Urothelium cell line (cell line): Measurements from ENCODE around the gene PCBP4.
"Not testable (repeated sequence)": the region's sequence is repeated elsewhere in the genome, so short reads cannot be mapped to it uniquely, and the experiment has no call there.

Experiments
- DNase-seq: peaks from one replicate; pipeline ENCODE4 v3.0.0; 2011; ENCODE audit warnings: low spot score, mixed read lengths
- FAIRE-seq: peaks from 2 replicates; lab custom pipeline; 2011; peaks lifted over from hg19 to GRCh38; lab: Jason Lieb, UNC

PCBP4 gene

GRCh38 chr3:51995346-51996163, 28.3 kb upstream of the PCBP4 start, which contains the start of gene RPL29:
TSS of gene RPL29 (minus strand) at chr3:51995895. CDS start at chr3:51995461, 434 bp downstream.
- DNase-seq (peak; percentile 92), FAIRE-seq (no peak)

- FAIRE-seq (no peak), DNase-seq (no peak)
Measured at GRCh38 chr3:51994530-51994929, 27.3 kb upstream of the PCBP4 start.

- DNase-seq, FAIRE-seq: not testable (repeated sequence)
Measured at GRCh38 chr3:51993657-51994056, 26.4 kb upstream of the PCBP4 start.

- no peak for FAIRE-seq
Measured at GRCh38 chr3:51992017-51992682, 24.9 kb upstream of the PCBP4 start.

GRCh38 chr3:51990501-51990971, 23.3 kb upstream of the PCBP4 start:
- not testable (repeated sequence) for DNase-seq, FAIRE-seq

More at GRCh38 chr3:51992017-51992682, 24.9 kb upstream of the PCBP4 start:
- DNase-seq: no peak

GRCh38 chr3:51988286-51989146, 21.3 kb upstream of the PCBP4 start:
- FAIRE-seq (no peak), DNase-seq (no peak)

GRCh38 chr3:51987568-51987967, 20.3 kb upstream of the PCBP4 start:
- DNase-seq (no peak), FAIRE-seq (no peak)

- FAIRE-seq: no peak
- no peak for DNase-seq
Measured at GRCh38 chr3:51986010-51986947, 19.0 kb upstream of the PCBP4 start.

- no peak for FAIRE-seq
Measured at GRCh38 chr3:51985063-51985462, 17.8 kb upstream of the PCBP4 start.

GRCh38 chr3:51984269-51984647, 17.0 kb upstream of the PCBP4 start:
- FAIRE-seq: no peak

More at GRCh38 chr3:51985063-51985462, 17.8 kb upstream of the PCBP4 start:
- DNase-seq: no peak

GRCh38 chr3:51983578-51984268, 16.5 kb upstream of the PCBP4 start:
- DNase-seq: no peak
- no peak for FAIRE-seq

More at GRCh38 chr3:51984269-51984647, 17.0 kb upstream of the PCBP4 start:
- no peak for DNase-seq

- DNase-seq (peak; percentile 92), FAIRE-seq (peak; percentile 58)
Measured at GRCh38 chr3:51982838-51983577, 15.8 kb upstream of the PCBP4 start, which contains the start of gene ACY1. TSS of gene ACY1 (plus strand) at chr3:51983535. CDS start at chr3:51984065, 530 bp downstream.

GRCh38 chr3:51982352-51982837, 15.1 kb upstream of the PCBP4 start:
- DNase-seq (peak; percentile 86), FAIRE-seq (peak; percentile 80)

- no peak for DNase-seq
- FAIRE-seq: no peak
Measured at GRCh38 chr3:51980253-51980652, 13.0 kb upstream of the PCBP4 start.

GRCh38 chr3:51978143-51978502, 10.9 kb upstream of the PCBP4 start:
- FAIRE-seq: no peak
- DNase-seq: no peak

GRCh38 chr3:51977446-51978142, 10.3 kb upstream of the PCBP4 start:
- FAIRE-seq (no peak), DNase-seq (no peak)

- FAIRE-seq (no peak), DNase-seq (peak; percentile 81)
Measured at GRCh38 chr3:51975852-51976549, 8.7 kb upstream of the PCBP4 start.
